Measurements from ENCODE around the gene PDZK1IP1.

PDZK1IP1 gene

DNA sequence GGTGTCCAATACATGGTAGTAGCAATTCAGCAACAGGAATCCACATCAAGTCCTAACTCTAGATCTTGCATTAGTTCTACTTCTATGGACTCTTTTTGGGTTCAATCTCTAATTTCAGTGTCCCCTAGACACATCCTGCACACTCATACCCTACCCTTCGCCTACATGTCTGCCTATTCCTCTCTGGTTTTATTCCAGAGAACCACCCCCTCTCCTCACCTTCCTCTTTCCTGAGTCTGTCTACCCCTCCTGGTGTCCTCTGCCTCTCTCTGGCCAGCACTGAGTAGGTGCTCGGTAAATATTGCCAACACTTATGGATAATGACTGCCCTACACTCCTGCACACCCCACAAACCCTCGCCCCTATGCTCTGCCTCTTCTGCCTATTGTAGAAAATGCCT lies 32.6 kb upstream of the PDZK1IP1 start:
- no peak overlapping the region for H3K4me3 ChIP-seq (ENCODE audit: insufficient read length, low read depth)
- no peaks in the 10 kb centered on the region for H3K36me3 ChIP-seq (ENCODE audit: insufficient read depth, insufficient read length, low read length)
- TF ChIP-seq YY1 (IDR thresholded peaks at IDR 0.05; ENCODE audit: insufficient read depth, insufficient read length) (no peak), SUZ12 (IDR thresholded peaks at IDR 0.05; ENCODE audit: extremely low read depth, insufficient read depth, insufficient read length) (no peak)
- no peak overlapping the region for H3K9ac ChIP-seq (ENCODE audit: insufficient read length, low read depth)
- H3K27me3 ChIP-seq (ENCODE audit: insufficient read depth, insufficient read length), result peaks cover 67% of the 10 kb centered on the region
- no peak for DNase-seq (ENCODE audit: low read depth, low spot score)
- H3K9me3 ChIP-seq (ENCODE audit: insufficient read depth, low read length), result no peaks in the 10 kb centered on the region
- H3K4me1 ChIP-seq (ENCODE audit: insufficient read depth, insufficient read length), result peaks cover 6% of the 10 kb centered on the region

GRCh38 chr1:47219590-47220220 lies 29.9 kb upstream of the PDZK1IP1 start:
- H3K27me3 ChIP-seq (ENCODE audit: insufficient read depth, insufficient read length), result peaks cover 40% of the 10 kb centered on the region
- TF ChIP-seq YY1 (IDR thresholded peaks at IDR 0.05; ENCODE audit: insufficient read depth, insufficient read length) (no peak), ZNF274 (IDR thresholded peaks at IDR 0.05; ENCODE audit: low read depth, low read length) (no peak), SUZ12 (IDR thresholded peaks at IDR 0.05; ENCODE audit: extremely low read depth, insufficient read depth, insufficient read length) (no peak)
- no peak for DNase-seq (ENCODE audit: low read depth, low spot score)

GRCh38 chr1:47219001-47219400 lies 29.2 kb upstream of the PDZK1IP1 start:
- DNase-seq (ENCODE audit: low read depth, low spot score), result no peak
- Histone ChIP-seq H3K27me3 (ENCODE audit: insufficient read depth, insufficient read length) (peaks cover 39% of the 10 kb centered on the region), H3K9ac (ENCODE audit: insufficient read length, low read depth) (no peak overlapping the region), H3K9me3 (ENCODE audit: insufficient read depth, low read length) (no peaks in the 10 kb centered on the region), H3K36me3 (ENCODE audit: insufficient read depth, insufficient read length, low read length) (no peaks in the 10 kb centered on the region), H3K4me3 (ENCODE audit: insufficient read length, low read depth) (no peak overlapping the region), H3K4me1 (ENCODE audit: insufficient read depth, insufficient read length) (no peaks in the 10 kb centered on the region)
- TF ChIP-seq YY1 (IDR thresholded peaks at IDR 0.05; ENCODE audit: insufficient read depth, insufficient read length) (no peak), ZNF274 (IDR thresholded peaks at IDR 0.05; ENCODE audit: low read depth, low read length) (no peak), SUZ12 (IDR thresholded peaks at IDR 0.05; ENCODE audit: extremely low read depth, insufficient read depth, insufficient read length) (no peak)

More at GRCh38 chr1:47219590-47220220, 29.9 kb upstream of the PDZK1IP1 start:
- Histone ChIP-seq H3K9me3 (ENCODE audit: insufficient read depth, low read length) (no peaks in the 10 kb centered on the region), H3K4me3 (ENCODE audit: insufficient read length, low read depth) (no peak overlapping the region), H3K4me1 (ENCODE audit: insufficient read depth, insufficient read length) (peaks cover 2% of the 10 kb centered on the region), H3K9ac (ENCODE audit: insufficient read length, low read depth) (no peak overlapping the region), H3K36me3 (ENCODE audit: insufficient read depth, insufficient read length, low read length) (no peaks in the 10 kb centered on the region)

GRCh38 chr1:47216278-47217059 lies 26.6 kb upstream of the PDZK1IP1 start:
- no peak for TF ChIP-seq ZNF274 (IDR thresholded peaks at IDR 0.05; ENCODE audit: low read depth, low read length)
- no peak for TF ChIP-seq YY1 (IDR thresholded peaks at IDR 0.05; ENCODE audit: insufficient read depth, insufficient read length)
- no peaks in the 10 kb centered on the region for H3K9me3 ChIP-seq (ENCODE audit: insufficient read depth, low read length)
- peaks cover 17% of the 10 kb centered on the region for H3K27me3 ChIP-seq (ENCODE audit: insufficient read depth, insufficient read length)
- no peak overlapping the region for H3K4me3 ChIP-seq (ENCODE audit: insufficient read length, low read depth)
- DNase-seq (ENCODE audit: low read depth, low spot score), result no peak
- no peak overlapping the region for H3K9ac ChIP-seq (ENCODE audit: insufficient read length, low read depth)
- no peaks in the 10 kb centered on the region for H3K36me3 ChIP-seq (ENCODE audit: insufficient read depth, insufficient read length, low read length)
- H3K4me1 ChIP-seq (ENCODE audit: insufficient read depth, insufficient read length), result peaks cover 9% of the 10 kb centered on the region

DNA sequence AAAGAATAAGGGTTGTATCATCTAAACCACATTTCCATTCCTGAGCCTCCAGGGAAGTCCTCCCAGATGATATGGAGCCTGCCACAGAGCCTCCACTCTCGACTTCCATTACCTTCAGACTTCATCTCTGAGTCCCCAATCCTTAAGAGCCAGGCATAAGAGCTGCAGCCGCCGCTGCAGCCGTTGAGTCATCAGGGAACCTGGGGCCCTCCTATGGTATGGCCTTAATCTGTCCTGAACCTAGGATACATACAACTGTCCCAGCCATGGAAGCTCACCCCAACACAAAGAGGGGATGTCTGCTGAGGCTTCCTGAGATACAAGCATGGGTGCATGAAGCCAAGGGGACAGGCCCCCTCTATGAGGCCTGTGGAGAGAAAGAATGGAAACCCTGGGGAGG lies 25.9 kb upstream of the PDZK1IP1 start:
- Histone ChIP-seq H3K4me3 (ENCODE audit: insufficient read length, low read depth) (no peak overlapping the region), H3K4me1 (ENCODE audit: insufficient read depth, insufficient read length) (peaks cover 11% of the 10 kb centered on the region), H3K27me3 (ENCODE audit: insufficient read depth, insufficient read length) (peaks cover 15% of the 10 kb centered on the region), H3K9ac (ENCODE audit: insufficient read length, low read depth) (no peak overlapping the region), H3K36me3 (ENCODE audit: insufficient read depth, insufficient read length, low read length) (no peaks in the 10 kb centered on the region), H3K9me3 (ENCODE audit: insufficient read depth, low read length) (peaks cover under 1% of the 10 kb centered on the region; the same call in 1 of the 2 replicates)
- no peak for TF ChIP-seq SUZ12 (IDR thresholded peaks at IDR 0.05; ENCODE audit: extremely low read depth, insufficient read depth, insufficient read length)
- no peak for TF ChIP-seq ZNF274 (IDR thresholded peaks at IDR 0.05; ENCODE audit: low read depth, low read length)
- no peak for TF ChIP-seq YY1 (IDR thresholded peaks at IDR 0.05; ENCODE audit: insufficient read depth, insufficient read length)
- no peak for DNase-seq (ENCODE audit: low read depth, low spot score)

GRCh38 chr1:47214549-47214948 lies 24.7 kb upstream of the PDZK1IP1 start:
- Histone ChIP-seq H3K9ac (ENCODE audit: insufficient read length, low read depth) (no peak overlapping the region), H3K36me3 (ENCODE audit: insufficient read depth, insufficient read length, low read length) (no peaks in the 10 kb centered on the region), H3K4me1 (ENCODE audit: insufficient read depth, insufficient read length) (peaks cover 13% of the 10 kb centered on the region), H3K27me3 (ENCODE audit: insufficient read depth, insufficient read length) (peaks cover 15% of the 10 kb centered on the region), H3K9me3 (ENCODE audit: insufficient read depth, low read length) (peaks cover 11% of the 10 kb centered on the region; the same call in 1 of the 2 replicates), H3K4me3 (ENCODE audit: insufficient read length, low read depth) (no peak overlapping the region)
- no peak for DNase-seq (ENCODE audit: low read depth, low spot score)
- no peak for TF ChIP-seq ZNF274 (IDR thresholded peaks at IDR 0.05; ENCODE audit: low read depth, low read length)
- no peak for TF ChIP-seq YY1 (IDR thresholded peaks at IDR 0.05; ENCODE audit: insufficient read depth, insufficient read length)
- TF ChIP-seq SUZ12 (IDR thresholded peaks at IDR 0.05; ENCODE audit: extremely low read depth, insufficient read depth, insufficient read length), result no peak

DNA sequence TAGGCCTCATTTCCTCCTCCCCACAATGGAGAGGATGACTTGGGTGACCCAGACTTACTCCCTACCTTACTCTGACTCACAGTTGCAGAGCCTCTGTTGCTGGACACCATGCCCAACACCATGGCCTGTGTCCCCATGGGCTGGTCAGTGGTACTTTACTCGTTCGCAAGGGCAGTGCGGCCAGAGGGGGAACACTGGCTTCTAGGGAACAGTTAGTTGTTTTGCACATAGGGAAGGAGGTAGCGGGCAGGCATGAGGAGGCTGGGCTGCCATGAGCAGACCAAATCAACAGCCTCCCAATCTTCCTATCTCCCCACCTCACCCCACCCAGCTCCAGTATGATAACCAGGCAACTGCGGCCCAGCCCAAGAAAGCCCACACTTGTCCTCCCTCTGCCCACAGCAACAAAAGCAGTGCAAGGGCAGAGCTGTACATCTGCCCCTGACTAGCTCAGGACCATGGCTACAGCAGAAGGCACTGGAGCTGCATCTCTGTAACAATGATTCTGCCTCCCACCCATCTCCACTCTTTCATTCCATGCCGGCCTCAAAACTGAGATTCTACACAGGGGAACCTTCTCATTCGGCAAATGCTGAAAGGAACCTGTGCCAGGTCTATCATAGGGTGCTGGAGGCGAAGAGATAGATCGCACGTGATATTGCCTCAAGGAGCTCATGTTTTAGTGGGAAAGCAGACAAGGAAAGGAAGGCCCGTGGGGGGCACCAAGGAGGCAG lies 23.6 kb upstream of the PDZK1IP1 start:
- Histone ChIP-seq H3K27me3 (ENCODE audit: insufficient read depth, insufficient read length) (peaks cover 15% of the 10 kb centered on the region), H3K4me1 (ENCODE audit: insufficient read depth, insufficient read length) (peaks cover 23% of the 10 kb centered on the region), H3K36me3 (ENCODE audit: insufficient read depth, insufficient read length, low read length) (no peaks in the 10 kb centered on the region), H3K4me3 (ENCODE audit: insufficient read length, low read depth) (no peak overlapping the region), H3K9me3 (ENCODE audit: insufficient read depth, low read length) (peaks cover 11% of the 10 kb centered on the region; the same call in 1 of the 2 replicates), H3K9ac (ENCODE audit: insufficient read length, low read depth) (no peak overlapping the region)
- TF ChIP-seq YY1 (IDR thresholded peaks at IDR 0.05; ENCODE audit: insufficient read depth, insufficient read length), result no peak
- TF ChIP-seq ZNF274 (IDR thresholded peaks at IDR 0.05; ENCODE audit: low read depth, low read length), result no peak
- TF ChIP-seq SUZ12 (IDR thresholded peaks at IDR 0.05; ENCODE audit: extremely low read depth, insufficient read depth, insufficient read length), result no peak
- no peak for DNase-seq (ENCODE audit: low read depth, low spot score)

Measured in NT2/D1 (cell line).